K562 (cell line): ENCODE results near the gene DEFB113. TPM values are rescaled to one million over a fixed set of nuclear protein-coding genes. Genes with fewer than 3 reads are reported as not detected.

Experiments used
- FOXJ3 ChIP-seq: sonication (generic); formaldehyde crosslinking; IDR thresholded peaks from 2 replicates; pipeline ENCODE4 v1.4.0; 2020; ENCODE audit warnings: mild to moderate bottlenecking, missing genetic modification reagents
- HDGF ChIP-seq: fragments of 450-650 bp; IDR thresholded peaks from 2 replicates; pipeline ENCODE4 v1.6.1; 2016
- MYBL2 ChIP-seq, 2 experiments: fragments of 450-650 bp in 1 of 2; sonication (generic) in 1 of 2; formaldehyde crosslinking in 1 of 2; IDR thresholded peaks; 2 replicates each; pipeline versions ENCODE4 v1.6.1 to v1.8.1; 2017 to 2022; ENCODE audit warnings: borderline replicate concordance in 1 of 2, inconsistent platforms in 1 of 2, low read depth in 1 of 2, mild to moderate bottlenecking in 1 of 2, missing genetic modification reagents in 1 of 2, moderate library complexity in 1 of 2
- MYNN ChIP-seq, 2 experiments: sonication (generic); formaldehyde crosslinking in 1 of 2; IDR thresholded peaks; 2 replicates each; pipeline versions ENCODE4 v1.5.0 to v1.6.1; 2016 to 2020; ENCODE audit warnings: antibody characterized with exemption in 1 of 2, missing genetic modification reagents in 1 of 2
- NCOA1 ChIP-seq: fragments of 450-650 bp; IDR thresholded peaks from 2 replicates; pipeline ENCODE4 v1.6.1; 2016; ENCODE audit warnings: low read depth
- NFRKB ChIP-seq: fragments of 450-650 bp; IDR thresholded peaks from 2 replicates; pipeline ENCODE4 v1.6.1; 2016; ENCODE audit warnings: low read depth
- PBX2 ChIP-seq, 2 experiments: IDR thresholded peaks in 1 of 2; conservative IDR thresholded peaks in 1 of 2; 2 replicates each; pipeline ENCODE4 v1.6.1; 2016; ENCODE audit warnings: low read depth in 2 of 2, mild to moderate bottlenecking in 1 of 2, missing compliant biosample characterization in 1 of 2, missing genetic modification characterization in 1 of 2, moderate library complexity in 1 of 2
- RAD21 ChIP-seq, 2 experiments: fragments of 250-450 bp in 1 of 2; fragments of 450-650 bp in 1 of 2; sonication (Bioruptor Pico) in 1 of 2; formaldehyde crosslinking in 1 of 2; IDR thresholded peaks in 1 of 2; conservative IDR thresholded peaks in 1 of 2; 2 replicates each; pipeline versions ENCODE4 v1.4.0 to v1.8.0; 2020 to 2022; ENCODE audit warnings: mild to moderate bottlenecking in 2 of 2, moderate library complexity in 1 of 2
- SMAD1 ChIP-seq: fragments of 150-350 bp; IDR thresholded peaks from 2 replicates; pipeline ENCODE4 v1.6.1; 2014; ENCODE audit warnings: low read length, low read depth; ENCODE audit not compliant: partially characterized antibody
- SMARCE1 ChIP-seq: fragments of 450-650 bp; IDR thresholded peaks from 2 replicates; pipeline ENCODE4 v1.7.1; 2016; ENCODE audit warnings: mild to moderate bottlenecking
- SREBF2 ChIP-seq: sonication (generic); formaldehyde crosslinking; IDR thresholded peaks from 2 replicates; pipeline ENCODE4 v1.4.0; 2020; ENCODE audit warnings: mild to moderate bottlenecking, missing genetic modification reagents
- TEAD4 ChIP-seq, 2 experiments: sonication (generic) in 1 of 2; formaldehyde crosslinking in 1 of 2; IDR thresholded peaks; 2 replicates each; pipeline versions ENCODE4 v1.6.1 to v1.8.0; 2012 to 2022; ENCODE audit warnings: borderline replicate concordance in 1 of 2, inconsistent platforms in 1 of 2, low read length in 1 of 2, mild to moderate bottlenecking in 1 of 2, missing genetic modification reagents in 1 of 2
- ZNF445 ChIP-seq: fragments of 250-450 bp; sonication (Bioruptor Pico); IDR thresholded peaks from 2 replicates; pipeline ENCODE4 v1.4.0; 2020; ENCODE audit warnings: low read depth, mild to moderate bottlenecking, moderate library complexity
- ZNF584 ChIP-seq: fragments of 200-800 bp; sonication (Bioruptor generic); IDR thresholded peaks from 2 replicates; pipeline ENCODE4 v1.6.1; 2016; ENCODE audit warnings: low read depth, mild to moderate bottlenecking, missing genetic modification characterization, missing compliant biosample characterization
- polyA plus RNA-seq, 8 experiments: library from polyadenylated mRNA; depleted of rRNA in 4 of 8; stranded (reverse) in 5 of 8; unstranded in 3 of 8; fragments of >200 nt; fragmentation: Nextera tagmentation in 2 of 8; fragmentation: Illumina TruSeq in 1 of 8; extraction: Ambion mirVana in 2 of 8; extraction: Trizol in 1 of 8; gene quantifications; 2 replicates each; pipeline versions ENCODE4 v1.2.1 to v1.2.3, GENCODE V29; 2011 to 2014; ENCODE audit warnings: inconsistent platforms in 1 of 8, missing spikeins in 1 of 8
- total RNA-seq, 7 experiments: library from RNA; depleted of rRNA in 6 of 7; stranded (reverse); fragments of >200 nt in 6 of 7; fragmentation: Illumina TruSeq in 2 of 7; extraction: Trizol in 2 of 7; gene quantifications; 2 replicates each; pipeline versions ENCODE4 v1.2.1 to v1.2.3, GENCODE V29; 2011 to 2021; ENCODE audit warnings: low replicate concordance in 1 of 7
- TF ChIP-seq, protein P1 (sequence below): sonication (generic); formaldehyde crosslinking; IDR thresholded peaks from 2 replicates; pipeline ENCODE4 v1.8.1; 2022; ENCODE audit warnings: missing genetic modification reagents
- TF ChIP-seq, protein P2 (sequence below): fragments of 250-450 bp; sonication (Bioruptor Pico); IDR thresholded peaks from 2 replicates; pipeline ENCODE4 v1.8.0; 2021; ENCODE audit warnings: moderate library complexity, mild to moderate bottlenecking, inconsistent platforms
- TF ChIP-seq, protein P3 (sequence below): fragments of 250-450 bp; sonication (Bioruptor Pico); IDR thresholded peaks from 2 replicates; pipeline ENCODE4 v1.5.0; 2021
- TF ChIP-seq, protein P4 (sequence below): fragments of 250-450 bp; sonication (Bioruptor Pico); IDR thresholded peaks from 2 replicates; pipeline ENCODE4 v1.4.0; 2020; ENCODE audit warnings: borderline replicate concordance

DEFB113 gene
- total and polyA plus RNA-seq, 9 of the 15 experiments (the other 6 are each of a cell fraction or from before 2014, with no cell fraction given), result not detected

DNA sequence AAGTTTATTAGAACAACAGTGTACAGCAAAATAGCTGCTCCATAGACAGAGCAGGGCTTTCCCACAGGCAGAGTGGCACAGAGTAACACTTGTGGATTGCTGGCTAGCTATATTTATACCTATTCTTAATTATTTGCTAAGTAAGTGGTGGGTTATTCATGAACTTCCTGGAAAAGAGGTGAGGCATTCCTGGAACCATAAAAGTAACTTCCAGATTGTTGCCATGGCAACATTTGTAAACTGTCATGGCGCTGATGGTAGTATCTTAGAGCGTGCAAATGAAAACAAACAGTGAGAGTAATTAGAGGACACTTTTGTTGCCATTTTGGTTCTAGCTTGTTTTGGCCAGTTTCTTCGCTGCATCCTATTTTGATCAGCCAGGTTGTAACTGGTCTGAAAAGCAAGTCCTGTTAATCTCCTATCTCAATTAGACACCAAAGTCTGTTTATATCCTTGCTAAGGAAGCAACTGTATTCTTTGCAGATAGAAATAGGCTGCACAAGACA, 29.4 kb downstream of the DEFB113 start (continued):
- TF ChIP-seq, protein P1, sequence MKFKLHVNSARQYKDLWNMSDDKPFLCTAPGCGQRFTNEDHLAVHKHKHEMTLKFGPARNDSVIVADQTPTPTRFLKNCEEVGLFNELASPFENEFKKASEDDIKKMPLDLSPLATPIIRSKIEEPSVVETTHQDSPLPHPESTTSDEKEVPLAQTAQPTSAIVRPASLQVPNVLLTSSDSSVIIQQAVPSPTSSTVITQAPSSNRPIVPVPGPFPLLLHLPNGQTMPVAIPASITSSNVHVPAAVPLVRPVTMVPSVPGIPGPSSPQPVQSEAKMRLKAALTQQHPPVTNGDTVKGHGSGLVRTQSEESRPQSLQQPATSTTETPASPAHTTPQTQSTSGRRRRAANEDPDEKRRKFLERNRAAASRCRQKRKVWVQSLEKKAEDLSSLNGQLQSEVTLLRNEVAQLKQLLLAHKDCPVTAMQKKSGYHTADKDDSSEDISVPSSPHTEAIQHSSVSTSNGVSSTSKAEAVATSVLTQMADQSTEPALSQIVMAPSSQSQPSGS, result no peak
- peak; percentile 77 for TF ChIP-seq SMARCE1
- TF ChIP-seq NFRKB, result no peak
- 0 out of 2 replicates have a peak, but pooled peaks have one; percentile 36 for TF ChIP-seq NCOA1
- TF ChIP-seq FOXJ3 (CRISPR knock-in tag), result peak; percentile 94
- no peak for TF ChIP-seq SREBF2 (CRISPR knock-in tag)
- no peak for TF ChIP-seq SMAD1
- TF ChIP-seq, protein P2, sequence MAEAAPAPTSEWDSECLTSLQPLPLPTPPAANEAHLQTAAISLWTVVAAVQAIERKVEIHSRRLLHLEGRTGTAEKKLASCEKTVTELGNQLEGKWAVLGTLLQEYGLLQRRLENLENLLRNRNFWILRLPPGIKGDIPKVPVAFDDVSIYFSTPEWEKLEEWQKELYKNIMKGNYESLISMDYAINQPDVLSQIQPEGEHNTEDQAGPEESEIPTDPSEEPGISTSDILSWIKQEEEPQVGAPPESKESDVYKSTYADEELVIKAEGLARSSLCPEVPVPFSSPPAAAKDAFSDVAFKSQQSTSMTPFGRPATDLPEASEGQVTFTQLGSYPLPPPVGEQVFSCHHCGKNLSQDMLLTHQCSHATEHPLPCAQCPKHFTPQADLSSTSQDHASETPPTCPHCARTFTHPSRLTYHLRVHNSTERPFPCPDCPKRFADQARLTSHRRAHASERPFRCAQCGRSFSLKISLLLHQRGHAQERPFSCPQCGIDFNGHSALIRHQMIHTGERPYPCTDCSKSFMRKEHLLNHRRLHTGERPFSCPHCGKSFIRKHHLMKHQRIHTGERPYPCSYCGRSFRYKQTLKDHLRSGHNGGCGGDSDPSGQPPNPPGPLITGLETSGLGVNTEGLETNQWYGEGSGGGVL (CRISPR knock-in tag), result no peak
- no peak for TF ChIP-seq MYBL2 (IDR thresholded peaks at IDR 0.05; ENCODE audit: low read depth)
- no peak for TF ChIP-seq MYBL2 (CRISPR knock-in tag; IDR thresholded peaks at IDR 0.05; ENCODE audit: borderline replicate concordance)
- TF ChIP-seq RAD21 (CRISPR knock-in tag; conservative IDR thresholded peaks at IDR 0.05 in 1 of 2, IDR thresholded peaks at IDR 0.05 in 1 of 2), result no peak
- TF ChIP-seq ZNF445 (CRISPR knock-in tag), result no peak
- TF ChIP-seq MYNN (IDR thresholded peaks at IDR 0.05), result 0 out of 2 replicates have a peak, but pooled peaks have one; percentile 41
- TF ChIP-seq MYNN (CRISPR knock-in tag; IDR thresholded peaks at IDR 0.05), result no peak
- TF ChIP-seq, protein P3, sequence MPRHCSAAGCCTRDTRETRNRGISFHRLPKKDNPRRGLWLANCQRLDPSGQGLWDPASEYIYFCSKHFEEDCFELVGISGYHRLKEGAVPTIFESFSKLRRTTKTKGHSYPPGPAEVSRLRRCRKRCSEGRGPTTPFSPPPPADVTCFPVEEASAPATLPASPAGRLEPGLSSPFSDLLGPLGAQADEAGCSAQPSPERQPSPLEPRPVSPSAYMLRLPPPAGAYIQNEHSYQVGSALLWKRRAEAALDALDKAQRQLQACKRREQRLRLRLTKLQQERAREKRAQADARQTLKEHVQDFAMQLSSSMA (CRISPR knock-in tag), result no peak
- TF ChIP-seq, protein P4, sequence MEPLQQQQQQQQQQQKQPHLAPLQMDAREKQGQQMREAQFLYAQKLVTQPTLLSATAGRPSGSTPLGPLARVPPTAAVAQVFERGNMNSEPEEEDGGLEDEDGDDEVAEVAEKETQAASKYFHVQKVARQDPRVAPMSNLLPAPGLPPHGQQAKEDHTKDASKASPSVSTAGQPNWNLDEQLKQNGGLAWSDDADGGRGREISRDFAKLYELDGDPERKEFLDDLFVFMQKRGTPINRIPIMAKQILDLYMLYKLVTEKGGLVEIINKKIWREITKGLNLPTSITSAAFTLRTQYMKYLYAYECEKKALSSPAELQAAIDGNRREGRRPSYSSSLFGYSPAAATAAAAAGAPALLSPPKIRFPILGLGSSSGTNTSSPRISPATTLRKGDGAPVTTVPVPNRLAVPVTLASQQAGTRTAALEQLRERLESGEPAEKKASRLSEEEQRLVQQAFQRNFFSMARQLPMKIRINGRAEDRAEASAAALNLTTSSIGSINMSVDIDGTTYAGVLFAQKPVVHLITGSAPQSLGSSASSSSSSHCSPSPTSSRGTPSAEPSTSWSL (CRISPR knock-in tag), result no peak
- no peak for TF ChIP-seq PBX2 (CRISPR knock-in tag; IDR thresholded peaks at IDR 0.05; ENCODE audit: low read depth)
- peak; percentile 62; the same call in 1 of the 2 replicates for TF ChIP-seq PBX2 (tag; conservative IDR thresholded peaks at IDR 0.05; ENCODE audit: low read depth)
- TF ChIP-seq HDGF, result no peak
- TF ChIP-seq ZNF584, result no peak
- peak; percentile 77 for TF ChIP-seq TEAD4 (IDR thresholded peaks at IDR 0.05; ENCODE audit: low read length)
- TF ChIP-seq TEAD4 (CRISPR knock-in tag; IDR thresholded peaks at IDR 0.05; ENCODE audit: borderline replicate concordance), result no peak
